Stimulated activated CD4-positive, alpha-beta T cell treated with anti-CD3 and anti-CD28 coated beads, Interleukin-4, amount 100 ng/mL, for 48 hours (primary cell): Measurements from ENCODE around the gene SNX8.
"Not testable (repeated sequence)": the region's sequence is repeated elsewhere in the genome, so short reads cannot be mapped to it uniquely, and the experiment has no call there.

Experiments used
- DNase-seq, 2 donors: peaks; one replicate each; pipeline ENCODE4 v3.0.0-alpha.2; 2020; ENCODE audit warnings: low read depth in 2 of 2

Gene SNX8

DNA sequence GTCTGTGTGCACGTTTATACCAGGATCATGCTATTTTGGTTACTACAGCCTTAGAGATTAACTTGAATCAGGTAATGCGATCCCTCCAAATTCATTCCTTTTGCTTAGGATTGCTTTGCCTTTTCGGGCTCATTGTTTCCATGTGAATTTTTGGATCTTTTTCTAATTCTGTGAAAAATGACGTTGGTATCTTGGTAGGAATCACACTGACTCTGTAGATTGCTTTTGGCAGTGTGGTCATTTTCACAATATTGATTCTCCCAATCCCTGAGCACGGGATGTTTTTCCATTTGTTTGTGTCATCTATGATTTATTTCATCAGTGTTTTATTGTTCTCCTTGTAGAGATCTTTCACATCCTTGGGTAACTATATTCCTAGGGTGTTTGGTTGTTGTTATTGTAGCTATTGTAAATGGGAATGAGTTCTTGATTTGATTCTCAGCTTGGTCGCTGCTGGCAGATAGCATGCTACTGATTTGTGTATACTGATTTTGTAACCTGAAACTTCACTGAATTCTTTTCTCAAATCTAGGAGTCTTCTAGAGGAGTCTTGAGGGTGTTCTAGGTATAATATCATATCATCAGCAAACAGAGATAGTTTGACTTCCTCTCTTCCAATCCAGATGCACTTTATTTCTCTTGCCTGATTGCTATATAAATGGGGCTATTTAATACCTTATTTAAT lies 18.2 kb downstream of the SNX8 start:
- DNase-seq: no peak

- DNase-seq: no peak
Measured at GRCh38 chr7:2290877-2291276, 23.4 kb downstream of the SNX8 start.

GRCh38 chr7:2289621-2290020 lies 24.6 kb downstream of the SNX8 start:
- no peak for DNase-seq

DNA sequence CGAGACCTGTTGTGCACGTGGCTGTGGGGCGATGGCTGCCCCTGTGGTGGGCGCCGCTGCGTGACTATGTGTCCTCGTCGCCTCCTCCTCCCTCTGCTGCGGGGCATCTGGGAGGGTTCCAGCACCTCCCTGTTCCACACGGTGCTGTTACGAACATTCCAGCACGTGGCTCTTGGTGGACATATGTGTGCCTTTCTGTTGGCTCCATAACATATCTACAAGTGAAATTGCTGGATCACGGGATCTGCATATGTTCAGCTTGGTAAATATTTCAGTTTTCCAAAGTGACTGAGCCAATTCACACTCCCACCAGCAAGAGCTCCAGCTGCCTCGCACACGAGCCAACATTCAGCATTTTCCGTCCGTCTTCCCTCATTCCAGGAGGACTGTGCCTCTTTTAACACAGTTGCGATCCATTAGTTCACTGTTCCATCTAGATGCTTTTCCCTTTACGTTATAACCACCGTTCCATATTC lies 25.1 kb downstream of the SNX8 start:
- DNase-seq: no peak

GRCh38 chr7:2288503-2288902 lies 25.7 kb downstream of the SNX8 start:
- no peak for DNase-seq

DNA sequence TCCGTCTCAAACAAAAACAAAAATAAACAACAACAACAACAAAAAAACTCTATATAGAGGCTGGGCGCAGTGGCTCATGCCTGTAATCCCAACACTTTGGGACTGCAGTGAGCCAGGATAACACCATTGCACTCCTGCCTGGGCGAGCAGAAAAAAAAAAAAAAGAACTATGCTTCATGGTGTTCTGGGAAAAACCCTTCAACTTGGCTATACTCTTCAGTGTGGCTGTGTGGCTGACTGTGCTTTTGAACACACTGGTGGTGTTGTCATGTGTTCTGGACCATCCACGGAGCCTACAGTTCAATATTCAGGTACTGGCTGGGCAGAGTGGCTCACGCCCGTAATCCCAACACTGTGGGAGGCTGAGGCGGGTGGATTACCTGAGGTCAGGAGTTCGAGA lies 26.5 kb downstream of the SNX8 start:
- no peak for DNase-seq

- DNase-seq: no peak
Measured at GRCh38 chr7:2283074-2283473, 31.2 kb downstream of the SNX8 start.

- DNase-seq: no peak
Measured at GRCh38 chr7:2282185-2282751, 32.0 kb downstream of the SNX8 start.

DNA sequence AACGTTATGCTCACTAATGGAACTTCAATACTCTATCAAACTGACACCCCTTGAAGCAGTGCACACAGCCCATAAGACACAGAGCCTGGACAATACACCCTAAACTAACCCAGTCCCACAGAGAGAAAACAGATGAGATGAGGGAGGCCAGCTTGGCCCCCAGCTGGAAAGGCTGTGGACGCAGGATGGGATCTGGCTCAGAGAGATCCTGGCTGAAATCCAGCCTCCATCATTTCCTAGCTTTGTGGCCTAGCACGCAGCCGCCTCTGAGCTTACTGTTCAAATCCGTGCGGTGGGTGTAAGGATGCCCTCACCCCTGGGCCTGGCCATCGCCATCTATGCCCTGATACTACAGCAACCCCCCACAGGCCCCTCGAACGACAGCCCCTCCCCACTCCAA lies 32.7 kb downstream of the SNX8 start:
- DNase-seq: no peak

- no peak for DNase-seq
Measured at GRCh38 chr7:2280424-2280823, 33.8 kb downstream of the SNX8 start.

- no peak for DNase-seq
Measured at GRCh38 chr7:2279896-2280295, 34.3 kb downstream of the SNX8 start.

GRCh38 chr7:2278026-2278425 lies 36.2 kb downstream of the SNX8 start:
- no peak for DNase-seq

DNA sequence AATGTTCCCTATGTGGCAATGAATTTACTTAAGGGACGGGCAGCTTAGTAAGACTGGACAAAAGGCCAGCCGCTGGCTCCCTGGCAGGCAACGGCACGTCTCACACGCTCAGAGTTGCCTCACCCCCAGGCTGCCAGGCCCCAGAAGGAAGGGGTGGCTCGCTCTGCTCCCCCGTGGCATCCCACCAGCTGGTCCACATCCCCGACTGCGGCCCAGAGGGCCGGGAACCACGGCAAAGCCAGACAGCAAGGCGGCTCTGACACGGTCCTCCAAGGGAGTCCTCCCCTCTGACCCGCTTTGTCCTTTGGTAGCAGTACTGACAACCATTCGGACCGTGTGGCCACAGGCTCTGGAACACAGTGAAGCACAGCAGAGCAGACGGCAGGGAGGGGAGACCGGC lies 38.1 kb downstream of the SNX8 start:
- no peak for DNase-seq

DNA sequence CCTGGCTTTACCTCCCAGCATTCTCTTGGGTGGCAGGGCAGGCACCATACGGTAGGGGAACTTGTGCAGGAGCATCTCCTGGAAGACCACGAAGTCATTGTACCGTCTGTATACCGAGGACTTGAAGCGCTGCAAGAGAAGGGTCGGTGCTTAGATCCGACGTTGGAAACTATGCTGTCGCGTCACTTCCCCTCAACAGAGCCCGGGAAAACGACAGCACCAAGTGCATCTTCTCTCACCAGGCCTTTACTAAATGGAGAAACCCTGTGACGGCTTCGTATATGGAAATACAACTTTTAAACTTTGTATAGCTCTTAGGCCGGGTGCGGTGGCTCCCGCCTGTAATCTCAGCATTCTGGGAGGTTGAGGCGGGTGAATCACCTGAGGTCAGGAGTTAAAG lies 39.1 kb downstream of the SNX8 start:
- DNase-seq: no peak

GRCh38 chr7:2274666-2275065 lies 39.6 kb downstream of the SNX8 start:
- no peak for DNase-seq

DNA sequence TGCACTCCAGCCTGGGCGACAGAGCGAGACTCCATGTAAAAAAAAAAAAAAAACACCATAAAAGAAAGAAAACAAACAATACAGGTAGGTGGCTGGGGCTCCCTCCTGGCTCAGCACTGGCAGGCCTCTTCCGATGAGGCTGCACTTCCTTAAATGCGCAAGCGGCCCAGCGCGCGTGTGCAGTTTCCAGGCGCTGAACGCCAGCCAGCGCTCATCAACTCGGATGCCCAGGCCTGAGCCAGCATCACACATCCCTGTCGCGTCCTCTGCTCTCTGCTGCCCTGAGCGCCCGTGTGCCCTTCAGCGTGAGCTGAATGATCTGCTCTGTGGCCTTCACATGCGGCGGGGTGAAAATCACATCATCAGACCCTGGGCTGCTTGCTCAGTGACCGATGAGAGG lies 40.4 kb downstream of the SNX8 start:
- no peak for DNase-seq

DNA sequence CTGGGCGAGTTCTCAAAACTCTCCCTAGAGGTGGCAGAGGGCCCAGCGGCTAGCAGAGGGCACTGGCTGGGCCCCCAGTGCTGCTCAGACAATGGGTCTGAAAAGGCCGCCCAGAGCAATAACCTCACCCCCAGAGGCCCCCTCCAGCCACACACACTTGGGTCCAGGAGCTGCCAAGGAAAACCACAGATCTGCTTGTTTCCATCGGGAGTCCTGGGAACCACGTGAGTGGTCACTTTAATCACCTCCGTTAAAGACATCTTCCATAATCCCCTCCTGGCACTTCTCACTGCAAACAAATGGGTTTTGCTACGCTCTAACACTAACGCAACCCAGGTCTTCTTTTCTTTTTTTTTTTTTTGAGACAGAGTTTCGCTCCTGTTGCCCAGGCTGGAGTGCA lies 42.2 kb downstream of the SNX8 start:
- DNase-seq: no peak

DNA sequence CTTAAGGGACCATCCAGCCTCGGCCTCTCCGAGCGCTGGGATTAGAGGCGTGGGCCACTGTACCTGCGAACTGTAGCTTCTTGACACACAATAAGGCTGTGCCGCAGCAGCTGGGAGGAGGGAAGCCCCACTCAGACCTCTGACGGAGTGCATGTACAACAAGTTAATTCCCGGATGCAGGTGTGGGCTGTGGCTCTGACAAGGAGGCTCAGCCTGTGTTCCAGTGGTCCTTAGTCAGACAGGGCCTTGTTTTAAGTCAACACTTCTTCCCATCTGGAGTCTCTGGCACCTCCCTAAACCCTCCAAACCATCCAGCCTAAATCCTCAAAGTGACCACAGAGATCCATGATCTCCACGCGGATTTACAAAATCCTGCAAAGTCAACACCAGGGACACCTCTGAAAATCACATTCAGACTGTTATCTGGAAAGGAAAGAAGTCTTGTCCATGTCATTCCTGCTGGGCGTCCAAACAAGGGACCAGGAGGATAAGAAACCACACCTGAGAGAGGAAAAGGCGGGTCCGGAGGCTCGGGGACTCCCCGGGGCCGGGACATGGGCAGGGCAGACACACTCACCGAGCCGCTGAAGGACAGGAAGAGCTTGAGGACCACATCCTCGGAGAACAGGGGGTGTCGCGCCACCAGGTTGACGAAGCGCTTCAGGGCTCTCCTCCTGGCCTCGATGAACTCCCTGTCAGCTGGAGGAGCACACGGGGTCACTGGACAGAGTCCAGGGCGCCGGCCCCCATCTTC lies 42.8 kb downstream of the SNX8 start:
- DNase-seq: no peak

DNA sequence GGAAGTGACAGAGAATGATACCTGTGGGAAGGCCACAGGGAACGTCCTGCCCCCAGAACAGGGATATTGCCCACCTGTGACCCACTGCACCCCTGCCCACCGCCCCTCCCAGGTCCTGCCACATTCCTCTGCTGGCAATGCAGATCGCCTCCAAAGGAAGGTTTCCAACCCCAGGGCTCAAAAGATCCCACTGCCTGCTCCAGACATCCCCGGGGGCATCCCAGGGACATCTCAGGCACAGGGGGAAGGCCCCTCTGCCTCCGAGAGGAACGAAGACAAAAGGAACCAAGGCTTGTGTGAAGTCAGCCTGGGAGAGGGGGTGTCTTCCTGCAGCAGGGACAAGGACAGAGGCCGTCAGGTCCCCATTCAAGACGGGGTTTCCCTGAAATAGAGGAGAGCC lies 43.7 kb downstream of the SNX8 start:
- DNase-seq: no peak

DNA sequence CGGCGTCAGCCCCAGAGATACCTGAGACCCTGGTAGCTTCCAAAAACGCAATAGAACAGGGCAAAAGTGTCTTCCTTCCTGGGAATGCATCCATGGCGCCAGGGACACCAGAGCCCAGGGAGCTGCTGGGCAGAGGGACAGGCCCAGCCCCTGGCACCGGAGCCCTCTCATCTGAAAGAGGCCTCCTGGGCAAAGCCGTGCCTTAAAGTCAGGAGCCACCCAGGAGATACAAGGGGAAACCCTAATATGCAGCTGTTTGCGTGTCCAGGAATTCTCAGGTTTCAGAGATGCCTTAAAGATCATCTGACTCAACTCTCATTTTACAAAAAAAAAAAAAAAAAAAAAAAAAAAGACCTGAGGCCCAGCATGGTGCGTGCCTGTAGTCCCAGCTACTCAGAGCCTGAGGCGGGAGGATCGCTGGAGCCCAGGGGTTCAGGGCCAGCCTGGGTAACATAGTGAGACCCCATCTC lies 44.2 kb downstream of the SNX8 start:
- DNase-seq: no peak

DNA sequence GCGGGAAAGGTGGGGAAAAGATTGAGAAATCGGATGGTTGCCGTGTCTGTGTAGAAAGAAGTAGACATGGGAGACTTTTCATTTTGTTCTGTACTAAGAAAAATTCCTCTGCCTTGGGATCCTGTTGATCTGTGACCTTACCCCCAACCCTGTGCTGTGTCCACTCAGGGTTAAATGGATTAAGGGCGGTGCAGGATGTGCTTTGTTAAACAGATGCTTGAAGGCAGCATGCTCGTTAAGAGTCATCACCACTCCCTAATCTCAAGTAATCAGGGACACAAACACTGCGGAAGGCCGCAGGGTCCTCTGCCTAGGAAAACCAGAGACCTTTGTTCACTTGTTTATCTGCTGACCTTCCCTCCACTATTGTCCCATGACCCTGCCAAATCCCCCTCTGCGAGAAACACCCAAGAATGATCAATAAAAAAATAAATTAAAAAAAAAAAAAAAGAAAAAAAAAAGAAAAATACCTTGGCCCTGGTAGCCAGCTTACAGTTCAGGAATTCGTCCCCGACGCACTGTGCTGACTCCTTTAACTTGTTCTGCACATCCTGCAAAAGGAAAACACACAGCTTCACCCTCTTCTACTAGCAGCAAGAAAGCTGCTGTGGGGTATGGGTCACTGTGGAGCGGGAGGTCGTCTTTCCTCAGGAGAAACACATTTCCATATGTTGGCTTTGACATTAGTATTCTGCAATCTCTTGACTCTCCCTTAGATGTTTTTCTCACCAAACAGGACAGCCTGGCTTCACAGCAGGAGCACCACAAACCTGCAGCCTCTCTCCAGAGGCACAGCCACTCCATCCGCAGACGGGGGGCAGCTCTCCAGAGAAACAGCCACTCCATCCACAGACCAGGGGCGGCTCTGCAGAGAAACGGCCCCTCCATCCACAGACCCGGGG lies 44.9 kb downstream of the SNX8 start:
- not testable (repeated sequence) for DNase-seq

DNA sequence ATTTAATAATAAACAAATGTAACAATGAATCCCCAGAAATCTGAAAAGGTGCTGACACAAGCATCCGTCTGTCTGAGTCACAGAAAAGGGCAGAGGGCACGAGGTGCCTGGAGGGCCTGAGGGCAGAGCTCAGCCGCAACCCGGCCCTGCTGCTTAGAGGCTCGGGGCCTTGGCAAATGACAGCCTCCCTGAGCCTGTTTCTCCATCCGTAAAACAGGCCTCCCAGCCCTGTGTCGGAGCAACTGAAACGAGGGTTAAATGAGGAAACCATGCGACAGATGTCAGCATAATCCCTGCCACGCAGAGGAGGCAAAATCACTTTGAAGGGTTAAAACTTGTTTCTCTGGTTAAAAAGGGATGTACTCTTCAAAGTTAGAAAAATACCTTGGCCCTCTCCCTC lies 47.3 kb downstream of the SNX8 start:
- DNase-seq: no peak
